AG09319 (cell line): ENCODE results near the gene ZDHHC11.
"Not testable (repeated sequence)": the region's sequence is repeated elsewhere in the genome, so short reads cannot be mapped to it uniquely, and the experiment has no call there.

Source experiments
- DNase-seq: peaks from one replicate; pipeline ENCODE4 v3.0.0-alpha.2; 2010; ENCODE audit warnings: low read depth; ENCODE audit errors: extremely low read depth
- CTCF ChIP-seq: IDR thresholded peaks from 2 replicates; pipeline ENCODE4 v1.5.1; 2011; ENCODE audit warnings: low read depth, mild to moderate bottlenecking, inconsistent platforms, low read length, moderate library complexity

The ZDHHC11 gene

GRCh38 chr5:759111-759751 is 91.6 kb downstream of the ZDHHC11 start:
- DNase-seq: no peak

GRCh38 chr5:758698-759053 is 92.1 kb downstream of the ZDHHC11 start:
- TF ChIP-seq CTCF: no peak
- DNase-seq: no peak

More at GRCh38 chr5:759111-759751, 91.6 kb downstream of the ZDHHC11 start:
- no peak for TF ChIP-seq CTCF

DNA sequence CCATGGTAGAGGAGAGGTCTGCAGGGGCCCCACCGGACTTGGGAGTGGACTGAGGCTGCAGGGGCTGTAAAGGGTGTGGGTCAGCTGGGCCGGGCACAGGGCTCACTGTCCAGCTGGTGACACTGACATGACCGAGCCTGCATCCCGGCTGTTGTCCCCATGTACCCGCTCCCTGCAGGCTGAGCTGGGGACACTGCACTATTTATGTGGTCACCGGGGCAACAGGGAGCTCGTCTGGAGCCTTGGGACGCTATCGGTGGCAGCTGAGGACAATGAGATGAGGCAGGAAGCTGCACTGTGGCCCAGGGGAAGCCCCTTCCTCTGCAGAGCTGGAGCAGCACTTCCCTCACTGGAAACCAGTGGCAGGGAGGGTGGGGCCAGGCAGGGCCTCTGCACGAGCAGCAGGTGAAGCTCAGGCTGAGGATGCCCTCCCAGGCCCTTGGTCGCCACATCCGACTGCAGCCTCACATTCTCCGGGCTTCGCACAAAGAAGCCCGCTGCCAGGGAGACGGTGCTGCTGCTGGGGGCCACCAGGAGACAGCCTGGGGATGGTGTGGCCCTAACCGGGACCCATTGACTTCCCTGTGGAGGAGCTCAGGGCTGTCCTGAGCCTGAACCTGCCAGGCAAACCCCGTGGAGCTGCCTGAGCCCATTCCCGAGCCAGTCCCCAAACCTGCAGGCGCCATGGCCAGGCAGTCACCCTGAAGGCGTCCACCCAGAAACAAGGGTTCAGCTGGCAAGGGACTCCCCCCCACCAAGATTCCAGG is 92.7 kb downstream of the ZDHHC11 start:
- TF ChIP-seq CTCF: no peak
- no peak for DNase-seq

DNA sequence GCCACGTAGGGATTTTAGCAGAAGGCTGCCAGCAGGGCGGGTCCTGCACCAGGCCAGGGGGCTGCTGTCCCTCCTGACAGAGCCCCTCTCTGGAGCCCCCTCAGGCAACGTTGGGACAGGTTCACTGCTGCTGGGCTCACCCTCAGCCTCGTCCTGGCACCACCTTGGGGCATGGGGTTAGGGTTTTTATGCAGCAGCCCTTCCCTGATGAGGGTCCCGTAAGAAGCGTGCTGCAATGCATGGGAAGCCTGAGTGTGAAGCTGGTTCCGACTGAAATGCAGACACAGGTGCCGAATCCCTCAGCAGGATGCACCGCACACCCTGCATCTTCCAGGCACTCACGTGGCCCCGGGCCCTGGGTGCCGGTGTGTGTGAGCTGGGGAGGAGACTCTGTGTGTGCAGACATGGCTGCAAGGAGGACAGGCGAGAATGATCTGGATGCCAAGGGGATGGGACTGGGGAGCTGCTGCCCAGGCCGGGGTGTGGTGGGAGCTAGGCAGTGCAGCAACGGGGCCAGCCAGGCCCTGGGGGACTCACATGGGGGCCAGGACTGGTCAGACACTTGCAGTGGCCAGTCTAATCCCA is 93.3 kb downstream of the ZDHHC11 start:
- no peak for TF ChIP-seq CTCF
- no peak for DNase-seq

- no peak for DNase-seq
- TF ChIP-seq CTCF: no peak
These were observed 93.9 kb downstream of the ZDHHC11 start for GRCh38 chr5:756865-757345.

DNA sequence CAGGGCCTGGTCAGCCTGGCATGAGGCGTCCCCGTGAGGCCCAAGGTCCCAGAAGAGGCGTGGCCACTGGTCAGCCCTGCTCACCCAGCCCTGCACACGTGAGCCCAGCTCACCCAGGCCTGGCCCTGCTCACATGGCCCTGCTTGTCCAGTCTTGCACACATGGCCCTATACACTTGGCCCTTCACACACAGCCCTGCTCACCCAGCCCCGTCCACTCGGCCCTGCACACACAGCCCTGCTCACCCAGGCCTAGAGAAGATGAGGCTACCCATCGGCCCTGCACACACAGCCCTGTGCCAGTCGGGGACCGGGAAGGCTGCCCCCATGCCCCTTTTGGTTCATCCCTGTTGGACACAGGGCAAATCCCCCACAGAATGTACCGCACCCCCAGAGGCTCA is 94.6 kb downstream of the ZDHHC11 start:
- no peak for DNase-seq
- no peak for TF ChIP-seq CTCF

DNA sequence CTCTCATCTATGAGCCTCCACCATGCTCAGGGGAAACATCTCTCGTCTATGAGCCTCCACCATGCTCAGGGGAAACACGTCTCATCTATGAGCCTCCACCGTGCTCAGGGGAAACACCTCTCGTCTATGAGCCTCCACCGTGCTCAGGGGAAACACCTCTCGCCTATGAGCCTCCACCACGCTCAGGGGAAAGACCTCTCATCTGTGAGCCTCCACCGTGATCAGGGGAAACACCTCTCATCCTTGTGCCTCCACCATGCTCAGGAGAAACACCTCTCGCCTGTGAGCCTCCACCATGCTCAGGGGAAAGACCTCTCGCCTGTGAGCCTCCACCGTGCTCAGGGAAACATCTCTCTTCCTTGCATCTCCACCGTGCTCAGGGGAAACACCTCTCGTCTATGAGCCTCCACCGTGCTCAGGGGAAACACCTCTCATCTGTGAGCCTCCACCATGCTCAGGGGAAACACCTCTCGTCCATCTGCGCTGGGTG is 96.6 kb downstream of the ZDHHC11 start:
- not testable (repeated sequence) for DNase-seq

GRCh38 chr5:753567-754142 is 97.1 kb downstream of the ZDHHC11 start:
- not testable (repeated sequence) for DNase-seq

- DNase-seq: not testable (repeated sequence)
These were observed 98.2 kb downstream of the ZDHHC11 start for GRCh38 chr5:752532-753115.

GRCh38 chr5:751992-752391 is 98.8 kb downstream of the ZDHHC11 start:
- not testable (repeated sequence) for DNase-seq
